Mucosa of descending colon (tissue), 3 donors: Measurements from ENCODE around the gene RIF1. TPM values are rescaled to one million over a fixed set of nuclear protein-coding genes. Genes with fewer than 3 reads are reported as not detected.

Source experiments
- ATAC-seq: fragments of 200-7000 bp; cut with Tn5 transposase; one replicate; pipeline ENCODE4 v1.9.1; 2020; ENCODE audit warnings: mild to moderate bottlenecking, moderate library complexity
- DNase-seq, 3 donors: peaks; one replicate each; pipeline ENCODE4 v3.0.0-alpha.2; 2020
- H3K36me3 ChIP-seq: fragments of 200-600 bp; one replicate; pipeline ENCODE4 v1.8.0; 2021; ENCODE audit warnings: low read depth, mild to moderate bottlenecking
- H3K4me1 ChIP-seq: fragments of 200-600 bp; one replicate; pipeline ENCODE4 v1.8.0; 2021; ENCODE audit warnings: low read depth, mild to moderate bottlenecking
- H3K4me3 ChIP-seq: fragments of 200-600 bp; one replicate; pipeline ENCODE4 v1.8.0; 2021; ENCODE audit warnings: mild to moderate bottlenecking
- H3K9me3 ChIP-seq: fragments of 200-600 bp; one replicate; pipeline ENCODE4 v1.8.0; 2021; ENCODE audit warnings: mild to moderate bottlenecking
- CTCF ChIP-seq: fragments of 200-600 bp; IDR thresholded peaks from one replicate; pipeline ENCODE4 v1.8.0; 2022; ENCODE audit warnings: antibody characterized with exemption, mild to moderate bottlenecking
- intact Hi-C, 2 donors: fragments of 100-400 bp; cut with DNase I in 1 of 2; cut with micrococcal nuclease in 1 of 2; formaldehyde crosslinking; loops; one replicate each; pipeline versions ENCODE4 v1.11.0 to v1.11.1; 2022; cut with DNase I, micrococcal nuclease
- total RNA-seq, 3 donors: library from RNA; stranded (reverse); fragmentation: NEBNext Ultra II Directional in 2 of 3; extraction: Animal tissue kit (Norgen Biotek cat#: 25700) in 2 of 3; gene quantifications; one replicate each; pipeline versions ENCODE4 v1.2.1 to v1.2.4, GENCODE V29; 2021 to 2023
- donor health status: DM: no; HTN: no; CAD: no; lungs with moderate emphysema.
- donor health status: DM: no; HTN: no; CAD: no.
- donor health status: DM: no; HTN: yes; CAD: no.

The RIF1 gene
- total RNA-seq, 3 donors from 2014 or later: 25.7 to 42.5 (median 32.9) TPM

DNA sequence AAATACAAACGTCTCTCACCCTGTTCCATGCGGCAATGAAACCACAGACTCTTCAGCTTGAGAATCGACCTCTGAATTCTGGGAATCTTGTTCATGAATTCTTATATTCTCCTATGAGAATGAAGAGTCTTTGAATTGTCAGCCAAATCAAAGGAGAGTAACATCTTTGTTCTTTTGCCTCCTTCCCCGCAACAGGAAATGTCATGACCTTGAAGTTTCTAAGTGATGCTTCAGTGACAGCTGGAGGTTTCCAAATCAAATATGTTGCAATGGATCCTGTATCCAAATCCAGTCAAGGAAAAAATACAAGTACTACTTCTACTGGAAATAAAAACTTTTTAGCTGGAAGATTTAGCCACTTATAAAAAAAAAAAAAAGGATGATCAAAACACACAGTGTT is 30.5 kb upstream of the RIF1 start:
- intact Hi-C loops: no loop called here
- ATAC-seq (no peak), DNase-seq (no peak)
- Histone ChIP-seq H3K36me3 (no peaks in the 10 kb centered on the region), H3K4me1 (no peaks in the 10 kb centered on the region), H3K4me3 (no peak overlapping the region), H3K9me3 (no peaks in the 10 kb centered on the region)
- no peak for TF ChIP-seq CTCF

DNA sequence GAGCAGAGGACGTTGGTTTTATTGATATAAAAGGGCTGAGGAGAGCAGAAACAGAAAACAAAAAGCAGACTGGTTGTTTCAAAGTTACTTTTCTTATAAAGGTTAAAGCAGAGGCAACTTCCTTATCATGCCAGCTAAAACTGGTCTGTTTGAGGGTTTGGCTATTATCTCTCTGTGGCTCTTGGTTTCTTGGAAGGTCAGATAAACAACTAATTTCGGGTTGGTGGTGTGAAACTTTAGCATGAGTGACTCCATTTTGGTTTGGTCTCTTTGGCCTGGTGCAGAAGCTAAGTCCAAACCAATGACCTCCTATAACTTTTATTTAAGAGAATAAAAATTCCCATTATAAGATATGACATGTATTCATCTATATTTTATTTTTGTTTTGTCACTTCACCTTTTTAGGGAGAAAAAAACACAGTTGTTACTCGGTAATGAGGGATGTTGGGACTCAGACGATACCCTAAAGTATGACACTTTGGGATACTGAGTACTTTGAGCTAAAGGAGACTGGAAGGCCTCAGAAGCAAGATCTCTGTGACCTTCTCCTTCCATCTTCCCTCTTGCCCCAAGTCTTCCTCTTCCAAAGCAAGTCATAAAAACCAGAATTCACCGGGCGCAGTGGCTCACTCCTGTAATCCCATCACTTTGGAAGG is 29.0 kb upstream of the RIF1 start:
- no peak for TF ChIP-seq CTCF
- intact Hi-C loops: no loop called here
- no peak for ATAC-seq
- no peaks in the 10 kb centered on the region for H3K36me3 ChIP-seq
- no peak for DNase-seq
- no peak overlapping the region for H3K4me3 ChIP-seq
- no peaks in the 10 kb centered on the region for H3K4me1 ChIP-seq
- no peaks in the 10 kb centered on the region for H3K9me3 ChIP-seq

- no peak for ATAC-seq
- TF ChIP-seq CTCF: no peak
- Histone ChIP-seq H3K4me1 (no peaks in the 10 kb centered on the region), H3K36me3 (no peaks in the 10 kb centered on the region), H3K9me3 (no peaks in the 10 kb centered on the region), H3K4me3 (no peak overlapping the region)
- no peak for DNase-seq
- intact Hi-C loops: no loop called here
Observed at GRCh38 chr2:151381266-151381665, 28.4 kb upstream of the RIF1 start.

GRCh38 chr2:151388011-151388410 is 21.7 kb upstream of the RIF1 start:
- no peaks in the 10 kb centered on the region for H3K4me1 ChIP-seq
- H3K9me3 ChIP-seq: no peaks in the 10 kb centered on the region
- ATAC-seq (no peak), DNase-seq (no peak)
- TF ChIP-seq CTCF: no peak
- H3K36me3 ChIP-seq: no peaks in the 10 kb centered on the region
- no peak overlapping the region for H3K4me3 ChIP-seq
- intact Hi-C loops: no loop called here

DNA sequence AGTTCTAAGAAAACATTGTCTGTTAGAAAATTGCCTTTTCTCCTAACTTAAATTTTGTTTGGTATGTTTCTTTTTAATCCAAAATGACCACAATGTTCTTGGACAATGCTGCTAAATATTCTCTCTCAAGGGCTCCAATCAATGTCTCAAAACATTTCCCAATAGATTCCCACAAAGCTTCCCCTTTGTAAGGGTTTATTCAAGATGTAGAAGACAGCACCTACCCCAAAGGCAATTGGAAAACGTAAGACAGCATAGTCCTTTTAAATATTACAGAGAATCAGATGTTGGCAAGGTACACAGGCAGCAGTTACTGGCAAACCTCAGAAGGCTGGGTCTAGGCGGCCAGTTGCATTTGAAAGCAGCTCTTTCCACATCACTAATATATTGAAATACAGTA is 18.3 kb upstream of the RIF1 start:
- H3K36me3 ChIP-seq: no peaks in the 10 kb centered on the region

More for the DNA sequence above, 18.3 kb upstream of the RIF1 start:
- DNase-seq (no peak), ATAC-seq (no peak)
- Histone ChIP-seq H3K4me3 (no peak overlapping the region), H3K9me3 (no peaks in the 10 kb centered on the region), H3K4me1 (no peaks in the 10 kb centered on the region)
- no peak for TF ChIP-seq CTCF
- intact Hi-C loops: no loop called here
